HEK293 (cell line): ENCODE data around the gene NHERF2.

Source experiments
- CTCF ChIA-PET: fragments of 350-600 bp; formaldehyde crosslinking; extraction: SDS; loops from one replicate; lab custom pipeline; 2021; ENCODE audit warnings: antibody characterized with exemption; lab: Yijun Ruan, JAX
- POLR2A ChIA-PET: fragments of 300-600 bp; formaldehyde crosslinking; extraction: SDS; loops from one replicate; lab custom pipeline; 2020; ENCODE audit warnings: antibody characterized with exemption, inconsistent platforms; lab: Yijun Ruan, JAX
- H3K27ac ChIP-seq: fragments of 200-500 bp; sonication (Bioruptor generic); 2 replicates; pipeline ENCODE4 v1.5.1; 2014; ENCODE audit warnings: low read depth, low read length, control low read depth, inconsistent platforms; ENCODE audit errors: extremely low read depth
- H3K36me3 ChIP-seq, 2 experiments: fragments of 200-500 bp in 1 of 2; sonication (Bioruptor generic) in 1 of 2; 1 replicate in 1 of 2; 2 replicates in 1 of 2; pipeline ENCODE4 v1.5.1; 2014 to 2017; ENCODE audit warnings: inconsistent platforms in 2 of 2, low read length in 2 of 2; ENCODE audit not compliant: control insufficient read depth in 2 of 2, insufficient read depth in 1 of 2
- H3K4me1 ChIP-seq: fragments of 200-500 bp; sonication (Bioruptor generic); 2 replicates; pipeline ENCODE4 v1.5.1; 2014; ENCODE audit warnings: mild to moderate bottlenecking, low read length, inconsistent platforms; ENCODE audit not compliant: control insufficient read depth, insufficient read depth
- H3K4me3 ChIP-seq: 2 replicates; pipeline ENCODE4 v1.5.1; 2011; ENCODE audit warnings: low read depth, mild to moderate bottlenecking, control low read depth, low read length, moderate library complexity
- H3K9me3 ChIP-seq: fragments of 200-500 bp; sonication (Bioruptor generic); 2 replicates; pipeline ENCODE4 v1.5.1; 2014; ENCODE audit warnings: low read depth, low read length, inconsistent platforms; ENCODE audit not compliant: control insufficient read depth, insufficient read depth
- EGR2 ChIP-seq: fragments of 450-650 bp; formaldehyde crosslinking; IDR thresholded peaks from 2 replicates; pipeline ENCODE4 v1.5.1; 2016; ENCODE audit warnings: low read depth, missing biosample characterization, missing genetic modification characterization
- PRDM6 ChIP-seq: fragments of 450-650 bp; formaldehyde crosslinking; IDR thresholded peaks from 2 replicates; pipeline ENCODE4 v1.5.1; 2017; ENCODE audit warnings: missing biosample characterization, missing genetic modification characterization
- ZBTB1 ChIP-seq: fragments of 450-650 bp; formaldehyde crosslinking; IDR thresholded peaks from 2 replicates; pipeline ENCODE4 v1.5.1; 2016; ENCODE audit warnings: missing biosample characterization, missing genetic modification characterization
- ZBTB10 ChIP-seq: fragments of 450-650 bp; formaldehyde crosslinking; IDR thresholded peaks from 2 replicates; pipeline ENCODE4 v1.5.1; 2016; ENCODE audit warnings: missing biosample characterization, missing genetic modification characterization
- ZBTB7A ChIP-seq: fragments of 450-650 bp; formaldehyde crosslinking; IDR thresholded peaks from 2 replicates; pipeline ENCODE4 v1.5.1; 2016; ENCODE audit warnings: low read depth, missing biosample characterization, missing genetic modification characterization
- ZNF114 ChIP-seq: fragments of 450-650 bp; formaldehyde crosslinking; IDR thresholded peaks from 2 replicates; pipeline ENCODE4 v1.5.0; 2017; ENCODE audit warnings: missing biosample characterization, missing genetic modification characterization
- ZNF184 ChIP-seq: fragments of 450-650 bp; IDR thresholded peaks from 2 replicates; pipeline ENCODE4 v1.5.1; 2018; ENCODE audit warnings: missing biosample characterization, mild to moderate bottlenecking, missing genetic modification characterization
- ZNF248 ChIP-seq: fragments of 450-650 bp; formaldehyde crosslinking; IDR thresholded peaks from 2 replicates; pipeline ENCODE4 v1.5.1; 2017; ENCODE audit warnings: missing biosample characterization, missing genetic modification characterization
- ZNF416 ChIP-seq: fragments of 450-650 bp; formaldehyde crosslinking; IDR thresholded peaks from 2 replicates; pipeline ENCODE4 v1.5.1; 2016; ENCODE audit warnings: missing biosample characterization, missing genetic modification characterization
- ZNF426 ChIP-seq: fragments of 450-650 bp; formaldehyde crosslinking; IDR thresholded peaks from 2 replicates; pipeline ENCODE4 v1.5.1; 2017; ENCODE audit warnings: missing biosample characterization, missing genetic modification characterization, mild to moderate bottlenecking, inconsistent platforms, moderate library complexity
- ZNF501 ChIP-seq: fragments of 450-650 bp; formaldehyde crosslinking; IDR thresholded peaks from 2 replicates; pipeline ENCODE4 v1.5.1; 2016; ENCODE audit warnings: missing biosample characterization, missing genetic modification characterization
- ZNF580 ChIP-seq: fragments of 450-650 bp; formaldehyde crosslinking; IDR thresholded peaks from 2 replicates; pipeline ENCODE4 v1.5.1; 2016; ENCODE audit warnings: missing biosample characterization, missing genetic modification characterization
- ZNF639 ChIP-seq: fragments of 450-650 bp; formaldehyde crosslinking; IDR thresholded peaks from 2 replicates; pipeline ENCODE4 v1.5.1; 2016; ENCODE audit warnings: missing biosample characterization, missing genetic modification characterization
- ZNF677 ChIP-seq: fragments of 450-650 bp; IDR thresholded peaks from 2 replicates; pipeline ENCODE4 v1.5.0; 2018; ENCODE audit warnings: missing biosample characterization, mild to moderate bottlenecking, missing genetic modification characterization, moderate library complexity
- ZNF792 ChIP-seq: fragments of 450-650 bp; formaldehyde crosslinking; IDR thresholded peaks from 2 replicates; pipeline ENCODE4 v1.5.1; 2016; ENCODE audit warnings: missing biosample characterization, missing genetic modification characterization
- ZSCAN23 ChIP-seq: fragments of 450-650 bp; formaldehyde crosslinking; IDR thresholded peaks from 2 replicates; pipeline ENCODE4 v1.5.1; 2016; ENCODE audit warnings: missing biosample characterization, missing genetic modification characterization
- TF ChIP-seq, protein P1 (sequence below): fragments of 450-650 bp; formaldehyde crosslinking; IDR thresholded peaks from 2 replicates; pipeline ENCODE4 v1.5.1; 2016; ENCODE audit warnings: missing biosample characterization, missing genetic modification characterization
- TF ChIP-seq, protein P2 (sequence below): fragments of 450-650 bp; formaldehyde crosslinking; conservative IDR thresholded peaks from 2 replicates; pipeline ENCODE4 v1.5.1; 2016; ENCODE audit warnings: low read depth, missing biosample characterization, missing genetic modification characterization

Gene NHERF2

DNA sequence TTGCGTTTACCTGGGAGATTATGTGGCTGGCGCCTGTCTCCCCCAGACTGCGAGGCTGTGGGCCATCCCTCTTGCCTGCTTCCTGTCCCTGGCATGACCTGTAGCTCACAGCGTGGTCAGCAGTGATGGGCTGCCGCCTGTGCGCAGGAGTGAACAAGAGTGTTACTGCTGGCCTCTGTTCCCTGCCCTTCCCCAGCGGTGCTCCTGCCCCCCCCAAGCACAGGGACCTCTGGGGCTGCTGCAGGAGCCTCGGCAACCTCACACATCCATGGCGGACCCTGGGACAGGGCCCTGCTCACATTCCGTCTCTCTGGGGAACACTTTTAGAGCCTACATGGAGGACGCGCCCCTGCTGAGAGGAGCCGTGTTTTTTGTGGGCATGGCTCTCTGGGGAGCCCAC, 31.7 kb downstream of the NHERF2 start (continued):
- TF ChIP-seq ZBTB10 (tag by site-specific recombination), result no peak
- TF ChIP-seq ZNF114, result no peak

GRCh38 chr16:2058872-2059271, 32.2 kb downstream of the NHERF2 start:
- no peaks in the 10 kb centered on the region for H3K4me1 ChIP-seq
- H3K36me3 ChIP-seq, result peaks cover 0 to 80% of the 10 kb centered on the region in 2 experiments; a peak in 2 of 3 replicates
- no peak overlapping the region for H3K4me3 ChIP-seq
- H3K27ac ChIP-seq, result no peak overlapping the region
- CTCF ChIA-PET, result interaction anchor here (0.6 kb wide), 1 partner anchor 545 kb away, joined by 4 read pairs; no protein-coding TSS in a partner anchor
- H3K9me3 ChIP-seq, result no peaks in the 10 kb centered on the region
- POLR2A ChIA-PET, result interaction anchor here (0.6 to 0.7 kb wide), 2 partner anchors 11 to 93 kb away, joined by 3 read pairs; partner anchors contain the start of gene NTHL1
- TF ChIP-seq ZBTB7A (tag by site-specific recombination) (no peak), ZNF184 (tag by site-specific recombination) (no peak), ZNF792 (tag by site-specific recombination) (no peak), ZBTB1 (tag by site-specific recombination) (no peak), PRDM6 (tag by site-specific recombination) (no peak), ZBTB10 (tag by site-specific recombination) (no peak), ZNF639 (tag by site-specific recombination) (no peak), ZSCAN23 (tag by site-specific recombination) (no peak), ZNF677 (tag by site-specific recombination) (no peak), ZNF580 (tag by site-specific recombination) (no peak), ZNF416 (no peak), EGR2 (no peak), ZNF501 (tag by site-specific recombination) (no peak), ZNF426 (tag by site-specific recombination) (no peak), ZNF248 (no peak)
- TF ChIP-seq, protein P1, sequence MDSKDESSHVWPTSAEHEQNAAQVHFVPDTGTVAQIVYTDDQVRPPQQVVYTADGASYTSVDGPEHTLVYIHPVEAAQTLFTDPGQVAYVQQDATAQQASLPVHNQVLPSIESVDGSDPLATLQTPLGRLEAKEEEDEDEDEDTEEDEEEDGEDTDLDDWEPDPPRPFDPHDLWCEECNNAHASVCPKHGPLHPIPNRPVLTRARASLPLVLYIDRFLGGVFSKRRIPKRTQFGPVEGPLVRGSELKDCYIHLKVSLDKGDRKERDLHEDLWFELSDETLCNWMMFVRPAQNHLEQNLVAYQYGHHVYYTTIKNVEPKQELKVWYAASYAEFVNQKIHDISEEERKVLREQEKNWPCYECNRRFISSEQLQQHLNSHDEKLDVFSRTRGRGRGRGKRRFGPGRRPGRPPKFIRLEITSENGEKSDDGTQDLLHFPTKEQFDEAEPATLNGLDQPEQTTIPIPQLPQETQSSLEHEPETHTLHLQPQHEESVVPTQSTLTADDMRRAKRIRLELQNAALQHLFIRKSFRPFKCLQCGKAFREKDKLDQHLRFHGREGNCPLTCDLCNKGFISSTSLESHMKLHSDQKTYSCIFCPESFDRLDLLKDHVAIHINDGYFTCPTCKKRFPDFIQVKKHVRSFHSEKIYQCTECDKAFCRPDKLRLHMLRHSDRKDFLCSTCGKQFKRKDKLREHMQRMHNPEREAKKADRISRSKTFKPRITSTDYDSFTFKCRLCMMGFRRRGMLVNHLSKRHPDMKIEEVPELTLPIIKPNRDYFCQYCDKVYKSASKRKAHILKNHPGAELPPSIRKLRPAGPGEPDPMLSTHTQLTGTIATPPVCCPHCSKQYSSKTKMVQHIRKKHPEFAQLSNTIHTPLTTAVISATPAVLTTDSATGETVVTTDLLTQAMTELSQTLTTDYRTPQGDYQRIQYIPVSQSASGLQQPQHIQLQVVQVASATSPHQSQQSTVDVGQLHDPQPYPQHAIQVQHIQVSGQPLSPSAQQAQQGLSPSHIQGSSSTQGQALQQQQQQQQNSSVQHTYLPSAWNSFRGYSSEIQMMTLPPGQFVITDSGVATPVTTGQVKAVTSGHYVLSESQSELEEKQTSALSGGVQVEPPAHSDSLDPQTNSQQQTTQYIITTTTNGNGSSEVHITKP (tag by site-specific recombination), result no peak
- TF ChIP-seq, protein P2, sequence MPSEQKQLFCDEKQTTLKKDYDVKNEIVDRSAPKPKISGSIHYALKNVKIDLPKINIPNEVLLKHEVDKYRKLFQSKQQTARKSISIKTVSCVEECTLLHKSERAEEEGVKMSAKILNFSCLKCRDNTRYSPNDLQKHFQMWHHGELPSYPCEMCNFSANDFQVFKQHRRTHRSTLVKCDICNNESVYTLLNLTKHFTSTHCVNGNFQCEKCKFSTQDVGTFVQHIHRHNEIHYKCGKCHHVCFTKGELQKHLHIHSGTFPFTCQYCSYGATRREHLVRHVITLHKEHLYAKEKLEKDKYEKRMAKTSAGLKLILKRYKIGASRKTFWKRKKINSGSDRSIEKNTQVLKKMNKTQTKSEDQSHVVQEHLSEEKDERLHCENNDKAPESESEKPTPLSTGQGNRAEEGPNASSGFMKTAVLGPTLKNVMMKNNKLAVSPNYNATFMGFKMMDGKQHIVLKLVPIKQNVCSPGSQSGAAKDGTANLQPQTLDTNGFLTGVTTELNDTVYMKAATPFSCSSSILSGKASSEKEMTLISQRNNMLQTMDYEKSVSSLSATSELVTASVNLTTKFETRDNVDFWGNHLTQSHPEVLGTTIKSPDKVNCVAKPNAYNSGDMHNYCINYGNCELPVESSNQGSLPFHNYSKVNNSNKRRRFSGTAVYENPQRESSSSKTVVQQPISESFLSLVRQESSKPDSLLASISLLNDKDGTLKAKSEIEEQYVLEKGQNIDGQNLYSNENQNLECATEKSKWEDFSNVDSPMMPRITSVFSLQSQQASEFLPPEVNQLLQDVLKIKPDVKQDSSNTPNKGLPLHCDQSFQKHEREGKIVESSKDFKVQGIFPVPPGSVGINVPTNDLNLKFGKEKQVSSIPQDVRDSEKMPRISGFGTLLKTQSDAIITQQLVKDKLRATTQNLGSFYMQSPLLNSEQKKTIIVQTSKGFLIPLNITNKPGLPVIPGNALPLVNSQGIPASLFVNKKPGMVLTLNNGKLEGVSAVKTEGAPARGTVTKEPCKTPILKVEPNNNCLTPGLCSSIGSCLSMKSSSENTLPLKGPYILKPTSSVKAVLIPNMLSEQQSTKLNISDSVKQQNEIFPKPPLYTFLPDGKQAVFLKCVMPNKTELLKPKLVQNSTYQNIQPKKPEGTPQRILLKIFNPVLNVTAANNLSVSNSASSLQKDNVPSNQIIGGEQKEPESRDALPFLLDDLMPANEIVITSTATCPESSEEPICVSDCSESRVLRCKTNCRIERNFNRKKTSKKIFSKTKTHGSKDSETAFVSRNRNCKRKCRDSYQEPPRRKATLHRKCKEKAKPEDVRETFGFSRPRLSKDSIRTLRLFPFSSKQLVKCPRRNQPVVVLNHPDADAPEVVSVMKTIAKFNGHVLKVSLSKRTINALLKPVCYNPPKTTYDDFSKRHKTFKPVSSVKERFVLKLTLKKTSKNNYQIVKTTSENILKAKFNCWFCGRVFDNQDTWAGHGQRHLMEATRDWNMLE, result no peak
